Measurements from ENCODE around the gene ADRM1.

The ADRM1 gene

DNA sequence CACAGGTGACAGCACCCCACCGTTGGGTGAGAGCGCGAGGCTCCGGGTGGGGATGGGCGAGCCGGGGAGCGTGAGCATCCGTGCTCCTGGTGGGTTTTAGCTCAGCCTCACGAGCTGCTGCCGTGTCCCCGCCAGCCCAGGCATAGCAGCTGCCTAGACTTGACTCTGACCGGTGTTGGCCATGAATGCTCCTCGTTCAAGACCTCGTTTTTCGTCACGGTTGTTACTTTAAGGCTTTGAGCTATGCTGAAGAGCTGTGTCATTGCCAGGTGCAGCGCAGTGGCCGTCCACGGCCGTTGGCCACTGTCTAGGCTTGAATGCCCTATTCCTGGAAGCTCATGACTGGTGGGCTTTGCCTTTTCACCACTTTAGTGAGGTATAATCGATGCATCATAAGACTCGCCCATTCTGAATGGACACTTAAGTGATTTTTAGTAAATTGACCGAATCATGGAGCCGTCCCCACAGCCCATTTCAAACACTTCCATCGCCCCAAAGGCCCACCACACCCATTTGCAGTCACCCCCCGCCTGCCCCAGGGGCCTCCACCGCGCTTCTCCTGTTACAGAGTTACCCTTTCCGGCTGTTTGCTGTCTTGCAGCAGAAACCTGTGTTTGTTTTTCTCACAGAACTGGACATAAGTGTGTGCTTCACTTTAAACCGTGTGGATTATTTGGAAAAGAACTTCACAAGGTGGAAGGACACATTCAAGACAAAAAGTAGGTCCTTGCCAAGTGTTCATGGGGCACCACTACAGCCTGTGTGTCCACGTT, 21.4 kb upstream of the ADRM1 start:
- DNase-seq, result no peak

- DNase-seq, result no peak
Observed at GRCh38 chr20:62282103-62282502, 20.7 kb upstream of the ADRM1 start.

DNA sequence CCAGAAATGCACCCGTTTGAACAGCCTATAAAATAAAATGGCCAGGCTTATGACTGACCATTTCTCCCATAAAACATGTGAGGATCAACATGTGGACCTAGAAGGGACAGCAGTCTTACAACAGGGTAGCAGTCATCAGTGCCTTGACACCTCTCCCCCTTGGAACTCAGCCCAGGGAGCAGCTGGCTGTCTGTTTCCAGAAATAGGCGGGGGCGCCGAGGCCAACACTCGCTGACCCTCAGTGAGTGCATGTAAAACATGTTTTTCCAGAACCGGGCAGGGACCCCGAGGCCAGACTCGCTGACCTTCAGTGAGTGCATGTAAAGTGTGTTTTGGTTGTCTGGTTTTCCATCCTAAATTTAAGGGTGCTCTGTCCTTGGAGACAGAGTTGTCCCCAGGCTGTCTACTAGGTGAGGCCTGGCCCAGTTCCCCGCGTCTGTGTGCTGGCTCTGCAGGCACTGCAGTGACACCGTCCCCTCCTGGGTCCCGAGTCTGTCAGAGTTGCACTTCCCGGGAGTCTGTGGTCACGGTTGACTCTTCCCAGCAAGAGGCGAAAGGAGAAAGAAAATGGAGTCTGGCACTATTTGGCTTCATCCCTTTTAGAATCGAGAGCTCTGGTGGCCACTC, 19.8 kb upstream of the ADRM1 start:
- DNase-seq, result no peak

GRCh38 chr20:62284448-62284847, 18.3 kb upstream of the ADRM1 start:
- DNase-seq, result no peak

GRCh38 chr20:62285151-62285550, 17.6 kb upstream of the ADRM1 start:
- no peak for DNase-seq

- DNase-seq, result no peak
Observed at GRCh38 chr20:62285722-62286121, 17.1 kb upstream of the ADRM1 start.

- no peak for DNase-seq
Observed at GRCh38 chr20:62286493-62287064, 16.2 kb upstream of the ADRM1 start.

DNA sequence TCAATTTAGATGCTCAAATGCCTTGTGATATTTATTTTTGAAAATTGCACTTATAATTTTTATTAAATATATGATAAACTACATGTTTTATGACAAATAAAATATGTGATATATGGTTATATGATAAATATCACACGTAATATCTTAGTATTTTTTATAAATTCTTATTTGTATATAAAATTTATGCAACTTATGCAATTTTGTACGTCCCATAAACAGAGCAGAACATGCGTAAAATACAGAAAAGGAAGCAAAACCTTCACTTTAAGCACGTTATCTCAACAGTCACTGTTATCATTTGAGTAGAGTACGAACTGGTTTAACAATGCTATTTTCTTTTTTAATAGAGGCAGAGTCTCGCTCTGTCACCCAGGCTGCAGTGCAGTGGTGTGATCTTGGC, 15.7 kb upstream of the ADRM1 start:
- no peak for DNase-seq

GRCh38 chr20:62287759-62288534, 14.8 kb upstream of the ADRM1 start:
- no peak for DNase-seq

- DNase-seq, result no peak
Observed at GRCh38 chr20:62288535-62289105, 14.2 kb upstream of the ADRM1 start.

DNA sequence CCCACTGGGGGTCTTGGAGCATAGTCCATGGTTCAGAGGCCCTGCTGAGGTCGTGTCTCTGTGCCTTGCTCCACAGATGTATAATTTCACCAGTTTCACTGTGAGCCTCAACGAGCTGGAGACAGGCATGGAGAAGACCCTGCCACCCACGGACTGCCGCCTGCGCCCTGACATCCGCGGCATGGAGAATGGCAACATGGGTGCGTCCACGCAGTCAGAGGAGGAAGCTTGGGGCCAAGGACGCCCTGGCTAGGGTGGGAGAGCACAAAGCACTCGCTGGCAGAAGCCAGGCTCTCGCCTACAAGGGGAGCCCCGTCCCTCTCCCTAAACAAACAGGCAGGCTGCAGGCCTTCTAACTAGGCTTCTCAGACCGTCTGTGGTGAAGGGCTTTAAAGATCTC, 13.7 kb upstream of the ADRM1 start:
- DNase-seq, result no peak

DNA sequence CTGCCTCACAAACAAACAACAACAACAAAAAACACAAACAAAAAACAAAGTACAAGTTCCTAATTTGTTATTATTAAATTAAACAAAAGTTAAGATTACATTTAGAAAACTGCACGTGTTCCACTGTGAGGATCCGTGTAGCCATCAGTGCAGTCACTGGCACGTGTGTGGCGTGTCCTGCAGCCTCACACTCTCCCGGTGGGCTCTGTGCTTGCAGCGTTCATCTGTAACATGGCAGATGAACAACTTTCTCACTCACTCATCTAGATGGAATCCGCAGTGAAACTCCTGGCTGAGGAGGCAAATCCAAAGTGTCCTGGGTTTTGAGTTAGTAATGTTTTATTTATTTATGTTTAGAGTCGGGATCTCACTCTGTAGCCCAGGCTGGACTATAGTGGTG, 12.9 kb upstream of the ADRM1 start:
- no peak for DNase-seq

DNA sequence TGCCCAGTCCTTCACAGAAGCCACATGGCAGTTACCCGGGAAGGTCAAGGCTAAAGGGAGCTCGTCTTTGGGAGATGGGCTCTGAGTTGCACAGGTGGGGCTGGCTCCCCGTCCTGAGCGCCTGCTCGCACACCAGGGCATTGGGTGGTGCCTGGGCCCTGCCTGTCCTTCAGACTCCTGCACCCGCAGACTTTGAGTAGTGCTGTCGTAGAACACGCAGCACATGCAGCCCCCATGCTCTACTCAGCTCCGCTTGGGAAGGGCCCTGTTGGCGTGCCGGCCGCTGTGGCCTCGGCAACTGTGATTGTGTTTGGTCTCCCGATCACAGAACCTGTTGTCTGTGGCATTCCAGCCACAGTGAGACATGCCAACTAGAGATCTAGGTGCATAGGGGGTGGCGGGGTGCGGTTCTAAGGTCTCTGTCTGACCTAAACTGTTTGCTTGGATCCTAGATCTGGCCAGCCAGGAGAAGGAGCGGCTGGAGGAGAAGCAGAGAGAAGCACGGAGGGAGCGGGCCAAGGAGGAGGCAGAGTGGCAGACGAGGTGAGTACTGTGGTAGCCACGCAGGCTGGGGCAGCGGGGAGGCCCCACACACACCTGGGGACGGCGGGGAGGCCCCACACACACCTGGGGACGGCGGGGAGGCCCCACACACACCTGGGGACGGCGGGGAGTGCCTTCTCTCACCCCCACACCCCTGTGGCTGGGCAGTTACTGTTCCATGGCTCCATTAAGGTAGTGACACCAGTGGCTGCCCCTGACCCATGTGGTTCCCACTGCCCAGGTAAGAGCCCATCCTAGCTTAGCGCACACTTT, 11.3 kb upstream of the ADRM1 start:
- no peak for DNase-seq

GRCh38 chr20:62292108-62292507, 10.7 kb upstream of the ADRM1 start:
- DNase-seq, result peak; percentile 12

DNA sequence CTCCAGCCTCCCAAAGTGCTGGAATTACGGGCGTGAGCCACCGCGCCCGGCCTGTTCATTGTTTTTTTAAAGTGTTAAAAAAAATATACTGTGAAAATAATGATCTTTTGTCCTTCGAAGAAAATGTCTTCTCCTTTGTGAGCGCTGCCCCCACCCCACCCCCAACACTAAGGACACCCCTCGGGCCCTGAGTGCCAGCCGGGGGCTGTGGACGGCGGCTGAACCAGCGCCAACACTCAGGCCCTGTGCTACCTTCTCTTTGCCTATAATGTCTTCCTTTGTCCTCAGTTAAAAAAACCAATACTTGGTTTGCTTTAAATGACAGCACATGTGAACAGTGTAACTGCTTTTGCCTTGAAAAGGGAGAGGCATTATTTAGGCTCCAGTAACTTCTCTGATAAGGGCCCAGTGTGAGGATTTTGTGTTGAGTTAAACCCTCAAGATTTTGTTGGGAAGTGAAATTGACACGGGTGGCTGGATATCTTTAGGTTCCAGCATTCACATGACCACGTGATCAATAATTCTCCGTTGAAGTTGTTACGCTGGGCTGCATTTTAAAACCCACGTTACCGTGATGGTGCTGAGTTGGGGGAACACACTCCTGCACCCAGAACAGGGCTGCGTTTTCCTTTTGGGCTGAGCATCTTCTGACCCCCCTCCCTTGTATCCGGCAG, 9.5 kb upstream of the ADRM1 start:
- no peak for DNase-seq

GRCh38 chr20:62293946-62294345, 8.9 kb upstream of the ADRM1 start:
- DNase-seq, result no peak

DNA sequence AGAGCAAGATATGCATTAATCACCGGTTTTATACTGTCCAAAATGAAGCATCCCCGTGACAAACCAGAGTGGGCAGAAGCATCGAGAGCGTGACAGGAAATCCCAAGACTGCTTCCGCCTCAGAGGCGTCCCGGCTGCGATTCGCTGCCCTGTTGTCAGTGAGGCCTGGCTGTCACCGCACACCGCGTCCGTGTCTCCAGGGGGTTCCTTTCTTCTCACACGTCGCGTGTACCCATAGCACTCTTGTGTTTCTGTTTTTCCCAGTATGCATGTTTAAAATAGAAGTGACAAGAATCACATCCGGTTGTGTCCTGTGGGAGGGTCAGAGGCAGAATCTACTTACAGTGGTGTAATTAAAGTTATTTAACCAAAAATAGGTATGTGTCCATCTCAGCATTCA, 8.3 kb upstream of the ADRM1 start:
- DNase-seq, result no peak

GRCh38 chr20:62296724-62297448, 5.9 kb upstream of the ADRM1 start:
- no peak for DNase-seq

DNA sequence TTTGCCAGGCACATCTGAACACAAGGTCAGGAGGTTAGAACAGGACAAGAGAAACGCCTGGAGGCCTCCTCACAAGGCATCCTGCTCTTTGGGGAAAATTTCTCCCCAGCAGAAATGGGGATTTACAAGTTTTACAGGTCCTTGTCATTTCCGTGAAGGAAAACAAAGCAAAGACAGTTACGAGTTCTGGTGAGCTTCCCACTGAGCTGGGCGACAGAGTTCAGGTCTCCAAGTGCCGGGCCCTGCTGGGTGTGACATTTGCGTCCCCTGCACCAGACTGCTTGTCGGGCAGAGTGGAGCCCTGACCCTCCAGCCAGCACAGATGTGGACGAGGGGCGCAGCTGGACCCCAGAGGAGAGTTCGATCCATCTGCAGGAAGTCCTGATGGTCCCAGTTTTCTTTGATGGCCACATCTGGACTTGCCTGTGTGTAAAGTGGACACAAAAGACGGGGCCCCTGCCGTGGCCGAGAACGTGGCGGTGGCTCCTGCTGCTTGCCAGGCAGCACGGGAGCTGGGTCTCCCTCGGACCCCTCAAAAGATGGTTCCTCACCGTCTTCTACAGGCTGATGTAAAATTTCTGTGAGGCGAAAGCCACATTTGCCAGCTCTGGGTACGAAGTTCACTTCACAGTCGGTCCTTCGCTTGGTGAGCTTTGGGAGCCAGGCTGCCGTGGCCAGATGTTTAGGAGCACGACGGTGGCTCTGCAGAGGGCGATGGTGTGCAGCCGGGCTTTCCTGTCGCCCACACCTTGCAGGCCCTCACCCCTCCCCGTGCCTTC, 5.2 kb upstream of the ADRM1 start:
- no peak for DNase-seq

- no peak for DNase-seq
Observed at GRCh38 chr20:62298577-62299249, 4.1 kb upstream of the ADRM1 start.

All from activated effector memory CD4-positive, alpha-beta T cell treated with Interleukin-2 at 50 U/mL for 16 hours (primary cell).